ENCODE results near the gene PPP1R3E. TPM values are rescaled to one million over a fixed set of nuclear protein-coding genes. Genes with fewer than 3 reads are reported as not detected.

PPP1R3E gene
- total RNA-seq, 1 experiment from 2014 or later, result 7.8 TPM

DNA sequence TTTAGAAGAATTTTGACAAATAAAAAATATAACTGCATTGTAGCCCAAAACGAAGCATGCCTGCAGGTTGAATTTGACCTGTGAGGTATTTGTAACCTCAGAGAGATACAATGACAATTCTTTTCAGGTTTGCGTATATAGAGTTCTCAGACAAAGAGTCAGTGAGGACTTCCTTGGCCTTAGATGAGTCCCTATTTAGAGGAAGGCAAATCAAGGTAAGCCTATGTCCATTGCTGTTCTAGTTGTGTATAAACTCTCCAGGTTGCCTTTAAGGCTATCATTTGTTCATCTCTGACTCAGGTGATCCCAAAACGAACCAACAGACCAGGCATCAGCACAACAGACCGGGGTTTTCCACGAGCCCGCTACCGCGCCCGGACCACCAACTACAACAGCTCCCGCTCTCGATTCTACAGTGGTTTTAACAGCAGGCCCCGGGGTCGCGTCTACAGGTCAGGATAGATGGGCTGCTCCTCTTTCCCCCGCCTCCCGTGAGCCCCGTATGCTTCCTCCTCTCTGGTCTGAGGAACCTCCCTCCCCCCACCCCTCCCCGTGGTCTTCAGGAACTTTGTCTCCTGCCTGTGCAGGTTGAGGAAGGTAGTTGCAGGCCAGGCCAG is 21.3 kb upstream of the PPP1R3E start:
- no peak overlapping the region for H3K4me3 Mint-ChIP-seq (ENCODE audit: unreplicated experiment)
- H3K27ac Mint-ChIP-seq (ENCODE audit: low read depth, unreplicated experiment), result no peak overlapping the region

DNA sequence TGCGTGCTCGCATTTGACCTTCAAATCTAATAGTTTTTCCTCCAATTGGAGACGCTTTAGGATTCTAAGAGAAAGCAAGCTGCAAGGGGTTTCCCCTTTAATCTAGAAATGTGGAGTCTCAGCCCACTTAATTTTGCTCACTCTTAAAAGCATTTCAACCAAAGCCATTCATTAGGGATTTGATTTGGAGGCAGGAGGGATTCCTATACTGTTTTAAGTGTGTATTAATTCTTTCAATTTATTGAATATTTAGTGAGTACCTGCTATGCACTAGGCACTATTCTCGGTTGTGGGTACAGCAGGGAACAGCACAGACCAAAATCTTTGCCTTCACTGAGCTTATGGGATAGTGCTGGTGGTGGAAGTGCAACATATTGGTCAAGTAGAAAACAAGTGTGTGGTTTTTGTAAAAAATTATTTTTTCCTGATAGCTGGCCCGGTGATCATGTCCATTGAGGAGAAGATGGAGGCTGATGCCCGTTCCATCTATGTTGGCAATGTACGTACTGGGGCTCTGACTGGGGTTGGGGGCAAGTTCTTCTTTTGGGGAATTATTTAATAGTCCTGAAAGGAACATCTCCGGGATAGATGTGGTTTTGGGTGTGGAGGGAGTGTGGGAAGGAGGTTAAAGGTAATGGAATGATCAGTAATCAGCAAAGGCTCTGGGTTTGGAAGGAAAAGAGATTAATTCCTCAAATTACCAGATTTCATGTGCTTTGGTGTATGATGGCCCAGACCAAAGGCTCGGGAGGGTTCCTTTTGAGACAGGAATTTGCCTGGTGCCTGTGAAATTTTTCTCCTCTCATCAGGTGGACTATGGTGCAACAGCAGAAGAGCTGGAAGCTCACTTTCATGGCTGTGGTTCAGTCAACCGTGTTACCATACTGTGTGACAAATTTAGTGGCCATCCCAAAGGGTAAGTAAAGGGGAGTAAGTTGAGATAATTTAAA is 20.2 kb upstream of the PPP1R3E start:
- H3K27ac Mint-ChIP-seq (ENCODE audit: low read depth, unreplicated experiment), result peak overlapping the region; percentile 97
- CTCF ChIA-PET, result interaction anchor here (0.6 to 5.7 kb wide), 10 partner anchors 15 to 330 kb away, joined by 3 to 49 read pairs (median 3); partner anchors contain the start of genes BCL2L2 and PPP1R3E
- TF ChIP-seq, protein P1, sequence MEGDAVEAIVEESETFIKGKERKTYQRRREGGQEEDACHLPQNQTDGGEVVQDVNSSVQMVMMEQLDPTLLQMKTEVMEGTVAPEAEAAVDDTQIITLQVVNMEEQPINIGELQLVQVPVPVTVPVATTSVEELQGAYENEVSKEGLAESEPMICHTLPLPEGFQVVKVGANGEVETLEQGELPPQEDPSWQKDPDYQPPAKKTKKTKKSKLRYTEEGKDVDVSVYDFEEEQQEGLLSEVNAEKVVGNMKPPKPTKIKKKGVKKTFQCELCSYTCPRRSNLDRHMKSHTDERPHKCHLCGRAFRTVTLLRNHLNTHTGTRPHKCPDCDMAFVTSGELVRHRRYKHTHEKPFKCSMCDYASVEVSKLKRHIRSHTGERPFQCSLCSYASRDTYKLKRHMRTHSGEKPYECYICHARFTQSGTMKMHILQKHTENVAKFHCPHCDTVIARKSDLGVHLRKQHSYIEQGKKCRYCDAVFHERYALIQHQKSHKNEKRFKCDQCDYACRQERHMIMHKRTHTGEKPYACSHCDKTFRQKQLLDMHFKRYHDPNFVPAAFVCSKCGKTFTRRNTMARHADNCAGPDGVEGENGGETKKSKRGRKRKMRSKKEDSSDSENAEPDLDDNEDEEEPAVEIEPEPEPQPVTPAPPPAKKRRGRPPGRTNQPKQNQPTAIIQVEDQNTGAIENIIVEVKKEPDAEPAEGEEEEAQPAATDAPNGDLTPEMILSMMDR (IDR thresholded peaks at IDR 0.05; ENCODE audit: unreplicated experiment), result no peak
- peaks cover 11% of the 10 kb centered on the region for H3K4me1 Mint-ChIP-seq (ENCODE audit: insufficient read depth, unreplicated experiment)
- no peaks in the 10 kb centered on the region for H3K9me3 Mint-ChIP-seq (ENCODE audit: unreplicated experiment)
- TSS peak; percentile 23 for BruUV-seq (replicated peaks)
- no peak for DNase-seq (ENCODE audit: unreplicated experiment)
- intact Hi-C loops (cut with micrococcal nuclease), result no loop called here
- POLR2A ChIA-PET, result interaction anchor here (0.7 to 9.0 kb wide), 12 partner anchors 10 to 792 kb away, joined by 3 to 339 read pairs (median 6); partner anchors contain the start of genes BCL2L2, DCAF11, HOMEZ and NGDN
- H3K36me3 Mint-ChIP-seq (ENCODE audit: insufficient read depth, unreplicated experiment), result peaks cover 85% of the 10 kb centered on the region
- H3K4me3 Mint-ChIP-seq (ENCODE audit: unreplicated experiment), result peak overlapping the region; percentile 84
- H3K27me3 Mint-ChIP-seq (ENCODE audit: insufficient read depth, unreplicated experiment), result no peaks in the 10 kb centered on the region

More for the DNA sequence above, 21.3 kb upstream of the PPP1R3E start:
- Mint-ChIP-seq H3K27me3 (ENCODE audit: insufficient read depth, unreplicated experiment) (no peaks in the 10 kb centered on the region), H3K9me3 (ENCODE audit: unreplicated experiment) (no peaks in the 10 kb centered on the region), H3K36me3 (ENCODE audit: insufficient read depth, unreplicated experiment) (peaks cover 87% of the 10 kb centered on the region), H3K4me1 (ENCODE audit: insufficient read depth, unreplicated experiment) (peaks cover 16% of the 10 kb centered on the region)
- TF ChIP-seq, protein P1 (IDR thresholded peaks at IDR 0.05; ENCODE audit: unreplicated experiment), result no peak
- ChIA-PET CTCF (interaction anchor here (0.6 to 5.7 kb wide), 4 partner anchors 23 to 243 kb away, joined by 3 to 49 read pairs (median 14); partner anchors contain the start of gene PPP1R3E), POLR2A (interaction anchor here (1.7 to 9.0 kb wide), 3 partner anchors 18 to 38 kb away, joined by 3 to 339 read pairs (median 52); partner anchors contain the start of genes BCL2L2, HOMEZ and PPP1R3E)
- intact Hi-C loops (cut with micrococcal nuclease), result no loop called here
- no TSS peak for BruUV-seq (replicated peaks)
- no peak for DNase-seq (ENCODE audit: unreplicated experiment)

DNA sequence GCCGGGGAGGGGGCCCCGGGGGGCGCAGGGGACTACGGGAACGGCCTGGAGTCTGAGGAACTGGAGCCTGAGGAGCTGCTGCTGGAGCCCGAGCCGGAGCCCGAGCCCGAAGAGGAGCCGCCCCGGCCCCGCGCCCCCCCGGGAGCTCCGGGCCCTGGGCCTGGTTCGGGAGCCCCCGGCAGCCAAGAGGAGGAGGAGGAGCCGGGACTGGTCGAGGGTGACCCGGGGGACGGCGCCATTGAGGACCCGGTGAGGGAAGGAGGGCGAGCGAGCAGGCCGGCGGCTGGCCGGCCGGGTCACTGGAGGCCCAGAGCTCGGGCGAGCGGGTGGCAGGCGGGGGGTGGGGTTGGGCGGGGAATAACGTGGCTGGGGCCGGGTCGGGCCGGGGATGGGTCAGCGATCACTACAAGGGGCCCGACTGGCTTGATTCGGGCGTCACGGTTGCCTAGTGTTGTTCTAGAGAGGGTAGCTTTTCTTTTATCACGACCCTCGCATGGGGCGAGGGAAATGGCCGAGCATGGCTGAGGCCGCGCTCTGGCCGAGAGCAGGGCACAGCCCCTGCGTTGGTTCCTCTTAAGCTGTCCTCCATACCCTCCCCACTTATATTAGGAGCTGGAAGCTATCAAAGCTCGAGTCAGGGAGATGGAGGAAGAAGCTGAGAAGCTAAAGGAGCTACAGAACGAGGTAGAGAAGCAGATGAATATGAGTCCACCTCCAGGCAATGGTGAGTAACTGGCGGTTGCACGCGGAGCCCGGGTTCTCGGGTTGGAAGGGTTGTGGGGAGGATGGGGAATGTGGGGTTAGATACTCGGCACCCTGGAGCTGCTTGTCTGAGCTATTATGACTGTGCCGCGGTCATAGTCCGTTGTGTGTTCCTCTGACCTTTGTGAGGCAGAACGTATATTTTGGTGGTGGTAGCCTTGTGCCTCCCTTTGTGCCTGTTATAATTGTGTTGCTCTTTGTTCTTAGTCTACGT is 19.2 kb upstream of the PPP1R3E start:
- H3K27ac Mint-ChIP-seq (ENCODE audit: low read depth, unreplicated experiment), result peak overlapping the region; percentile 97
- peak overlapping the region; percentile 84 for H3K4me3 Mint-ChIP-seq (ENCODE audit: unreplicated experiment)
- peak; percentile 56 for DNase-seq (ENCODE audit: unreplicated experiment)
- H3K27me3 Mint-ChIP-seq (ENCODE audit: insufficient read depth, unreplicated experiment), result no peaks in the 10 kb centered on the region
- H3K4me1 Mint-ChIP-seq (ENCODE audit: insufficient read depth, unreplicated experiment), result peaks cover 11% of the 10 kb centered on the region
- no TSS peak for BruUV-seq (replicated peaks)
- CTCF ChIA-PET, result interaction anchor here (0.6 to 5.7 kb wide), 16 partner anchors 11 to 975 kb away, joined by 3 to 49 read pairs (median 4); partner anchors contain the start of genes BCL2L2 and PPP1R3E
- H3K9me3 Mint-ChIP-seq (ENCODE audit: unreplicated experiment), result no peaks in the 10 kb centered on the region
- TF ChIP-seq, protein P1 (IDR thresholded peaks at IDR 0.05; ENCODE audit: unreplicated experiment), result no peak
- POLR2A ChIA-PET, result interaction anchor here (0.6 to 9.0 kb wide), 34 partner anchors 11 to 874 kb away, joined by 3 to 339 read pairs (median 4); partner anchors contain the start of genes ACIN1, BCL2L2, C14orf119 and DCAF11
- peaks cover 79% of the 10 kb centered on the region for H3K36me3 Mint-ChIP-seq (ENCODE audit: insufficient read depth, unreplicated experiment)
- intact Hi-C loops (cut with micrococcal nuclease), result loop anchor here (1.0 to 2.0 kb wide), 2 partner anchors 15 to 21 kb away; partner anchors contain the start of gene BCL2L2

Data from MCF 10A (cell line).